ENCODE results near the gene OR52W1. TPM values are rescaled to one million over a fixed set of nuclear protein-coding genes. Genes with fewer than 3 reads are reported as not detected.
A peak's percentile ranks its signal among the peaks of the same experiment; 100 is the strongest.

The OR52W1 gene
- total and polyA plus RNA-seq, 5 donors from 2014 or later, result not detected

- Mint-ChIP-seq H3K36me3 (peaks cover 43% of the 10 kb centered on the region), H3K9me3 (no peaks in the 10 kb centered on the region), H3K27ac (no peak overlapping the region), H3K4me3 (no peak overlapping the region), H3K27me3 (no peaks in the 10 kb centered on the region), H3K4me1 (peaks cover 5 to 24% (median 8%) of the 10 kb centered on the region in 4 donors)
- no peaks in the 10 kb centered on the region for H3K4me1 ChIP-seq (ENCODE audit: control insufficient read depth, insufficient read depth, low read length, poor library complexity, severe bottlenecking)
- ATAC-seq (ENCODE audit: low read depth in 2 of 2), result no peak
- no peak overlapping the region for H3K4me3 ChIP-seq (ENCODE audit: low read depth, low read length)
- peaks cover 73% of the 10 kb centered on the region for H3K36me3 ChIP-seq (ENCODE audit: control insufficient read depth, insufficient read depth, low read length)
- no peak for DNase-seq
- no peaks in the 10 kb centered on the region for H3K27me3 ChIP-seq (ENCODE audit: control insufficient read depth, insufficient read depth, low read length)
- H3K9me3 ChIP-seq (ENCODE audit: control insufficient read depth in 2 of 2, low read length in 2 of 2), result no peaks in the 10 kb centered on the region
- H3K27ac ChIP-seq (ENCODE audit: insufficient read depth, low read length, poor library complexity, severe bottlenecking), result no peak overlapping the region
Measured at GRCh38 chr11:6217722-6218121, 18.7 kb downstream of the OR52W1 start.

GRCh38 chr11:6219359-6219758 is 20.3 kb downstream of the OR52W1 start:
- peaks cover 43% of the 10 kb centered on the region for H3K36me3 Mint-ChIP-seq
- ATAC-seq (ENCODE audit: low read depth in 2 of 2) (no peak), DNase-seq (no peak)
- no peak overlapping the region for H3K4me3 ChIP-seq (ENCODE audit: low read depth, low read length)
- H3K27ac Mint-ChIP-seq, result peak overlapping the region in 1 of 3 donors; percentile 21
- H3K27ac ChIP-seq (ENCODE audit: insufficient read depth, low read length, poor library complexity, severe bottlenecking), result no peak overlapping the region
- H3K4me3 Mint-ChIP-seq, result no peak overlapping the region
- no peaks in the 10 kb centered on the region for H3K4me1 ChIP-seq (ENCODE audit: control insufficient read depth, insufficient read depth, low read length, poor library complexity, severe bottlenecking)
- H3K4me1 Mint-ChIP-seq, result peaks cover 5 to 24% (median 8%) of the 10 kb centered on the region in 4 donors
- H3K27me3 ChIP-seq (ENCODE audit: control insufficient read depth, insufficient read depth, low read length), result no peaks in the 10 kb centered on the region
- no peaks in the 10 kb centered on the region for H3K27me3 Mint-ChIP-seq
- H3K9me3 Mint-ChIP-seq, result no peaks in the 10 kb centered on the region
- H3K36me3 ChIP-seq (ENCODE audit: control insufficient read depth, insufficient read depth, low read length), result peaks cover 79% of the 10 kb centered on the region
- H3K9me3 ChIP-seq (ENCODE audit: control insufficient read depth in 2 of 2, low read length in 2 of 2), result no peaks in the 10 kb centered on the region

- Histone ChIP-seq H3K36me3 (ENCODE audit: control insufficient read depth, insufficient read depth, low read length) (peaks cover 54% of the 10 kb centered on the region), H3K4me1 (ENCODE audit: control insufficient read depth, insufficient read depth, low read length, poor library complexity, severe bottlenecking) (no peaks in the 10 kb centered on the region), H3K9me3 (ENCODE audit: control insufficient read depth in 2 of 2, low read length in 2 of 2) (no peaks in the 10 kb centered on the region), H3K27me3 (ENCODE audit: control insufficient read depth, insufficient read depth, low read length) (no peaks in the 10 kb centered on the region), H3K4me3 (ENCODE audit: low read depth, low read length) (no peak overlapping the region), H3K27ac (ENCODE audit: insufficient read depth, low read length, poor library complexity, severe bottlenecking) (no peak overlapping the region)
- DNase-seq (no peak), ATAC-seq (ENCODE audit: low read depth in 2 of 2) (no peak)
- Mint-ChIP-seq H3K4me1 (peaks cover 29 to 42% (median 33%) of the 10 kb centered on the region in 4 donors), H3K36me3 (peaks cover 42% of the 10 kb centered on the region), H3K27me3 (no peaks in the 10 kb centered on the region), H3K9me3 (no peaks in the 10 kb centered on the region), H3K4me3 (peak overlapping the region in 1 of 4 donors; percentile 25), H3K27ac (no peak overlapping the region)
Measured at GRCh38 chr11:6223854-6224253, 24.8 kb downstream of the OR52W1 start.

GRCh38 chr11:6224421-6224820 is 25.4 kb downstream of the OR52W1 start:
- H3K27me3 ChIP-seq (ENCODE audit: control insufficient read depth, insufficient read depth, low read length), result no peaks in the 10 kb centered on the region
- no peak overlapping the region for H3K4me3 Mint-ChIP-seq
- H3K4me1 Mint-ChIP-seq, result peaks cover 28 to 44% (median 32%) of the 10 kb centered on the region in 4 donors
- H3K36me3 ChIP-seq (ENCODE audit: control insufficient read depth, insufficient read depth, low read length), result peaks cover 49% of the 10 kb centered on the region
- no peak overlapping the region for H3K27ac ChIP-seq (ENCODE audit: insufficient read depth, low read length, poor library complexity, severe bottlenecking)
- no peaks in the 10 kb centered on the region for H3K9me3 Mint-ChIP-seq
- H3K9me3 ChIP-seq (ENCODE audit: control insufficient read depth in 2 of 2, low read length in 2 of 2), result no peaks in the 10 kb centered on the region
- ATAC-seq (ENCODE audit: low read depth in 2 of 2) (no peak), DNase-seq (no peak)
- H3K27me3 Mint-ChIP-seq, result no peaks in the 10 kb centered on the region
- H3K36me3 Mint-ChIP-seq, result peaks cover 37% of the 10 kb centered on the region
- H3K4me1 ChIP-seq (ENCODE audit: control insufficient read depth, insufficient read depth, low read length, poor library complexity, severe bottlenecking), result no peaks in the 10 kb centered on the region
- H3K27ac Mint-ChIP-seq, result peak overlapping the region in 1 of 3 donors; percentile 5
- no peak overlapping the region for H3K4me3 ChIP-seq (ENCODE audit: low read depth, low read length)

- H3K4me1 ChIP-seq (ENCODE audit: control insufficient read depth, insufficient read depth, low read length, poor library complexity, severe bottlenecking), result peaks cover 3% of the 10 kb centered on the region
- H3K27ac ChIP-seq (ENCODE audit: insufficient read depth, low read length, poor library complexity, severe bottlenecking), result no peak overlapping the region
- H3K27ac Mint-ChIP-seq, result peak overlapping the region in 1 of 3 donors; percentile 5
- DNase-seq, result no peak
- H3K9me3 Mint-ChIP-seq, result no peaks in the 10 kb centered on the region
- H3K4me3 ChIP-seq (ENCODE audit: low read depth, low read length), result no peak overlapping the region
- H3K4me1 Mint-ChIP-seq, result peaks cover 24 to 44% (median 37%) of the 10 kb centered on the region in 4 donors
- H3K36me3 ChIP-seq (ENCODE audit: control insufficient read depth, insufficient read depth, low read length), result peaks cover 43% of the 10 kb centered on the region
- H3K27me3 ChIP-seq (ENCODE audit: control insufficient read depth, insufficient read depth, low read length), result no peaks in the 10 kb centered on the region
- no peak for ATAC-seq (ENCODE audit: low read depth in 2 of 2)
- no peaks in the 10 kb centered on the region for H3K27me3 Mint-ChIP-seq
- no peak overlapping the region for H3K4me3 Mint-ChIP-seq
- H3K36me3 Mint-ChIP-seq, result peaks cover 32% of the 10 kb centered on the region
- H3K9me3 ChIP-seq (ENCODE audit: control insufficient read depth in 2 of 2, low read length in 2 of 2), result no peaks in the 10 kb centered on the region
Measured at GRCh38 chr11:6225024-6225423, 26.0 kb downstream of the OR52W1 start.

GRCh38 chr11:6225896-6226295 is 26.9 kb downstream of the OR52W1 start:
- no peak overlapping the region for H3K4me3 Mint-ChIP-seq
- no peaks in the 10 kb centered on the region for H3K27me3 ChIP-seq (ENCODE audit: control insufficient read depth, insufficient read depth, low read length)
- H3K27me3 Mint-ChIP-seq, result no peaks in the 10 kb centered on the region
- ATAC-seq (ENCODE audit: low read depth in 2 of 2) (no peak), DNase-seq (no peak)
- no peak overlapping the region for H3K4me3 ChIP-seq (ENCODE audit: low read depth, low read length)
- peaks cover 35% of the 10 kb centered on the region for H3K36me3 ChIP-seq (ENCODE audit: control insufficient read depth, insufficient read depth, low read length)
- H3K4me1 Mint-ChIP-seq, result peaks cover 24 to 46% (median 43%) of the 10 kb centered on the region in 4 donors
- no peak overlapping the region for H3K27ac ChIP-seq (ENCODE audit: insufficient read depth, low read length, poor library complexity, severe bottlenecking)
- H3K27ac Mint-ChIP-seq, result peak overlapping the region in 1 of 3 donors; percentile 2
- H3K9me3 ChIP-seq (ENCODE audit: control insufficient read depth in 2 of 2, low read length in 2 of 2), result no peaks in the 10 kb centered on the region
- no peaks in the 10 kb centered on the region for H3K9me3 Mint-ChIP-seq
- peaks cover 5% of the 10 kb centered on the region for H3K4me1 ChIP-seq (ENCODE audit: control insufficient read depth, insufficient read depth, low read length, poor library complexity, severe bottlenecking)
- H3K36me3 Mint-ChIP-seq, result peaks cover 26% of the 10 kb centered on the region

GRCh38 chr11:6228520-6228919 is 29.5 kb downstream of the OR52W1 start:
- Mint-ChIP-seq H3K4me1 (peaks cover 24 to 59% (median 56%) of the 10 kb centered on the region in 4 donors), H3K27ac (no peak overlapping the region), H3K9me3 (no peaks in the 10 kb centered on the region), H3K4me3 (peak overlapping the region in 1 of 4 donors; percentile 26), H3K36me3 (peaks cover 15% of the 10 kb centered on the region), H3K27me3 (no peaks in the 10 kb centered on the region)
- peaks cover 6% of the 10 kb centered on the region for H3K4me1 ChIP-seq (ENCODE audit: control insufficient read depth, insufficient read depth, low read length, poor library complexity, severe bottlenecking)
- peaks cover 11% of the 10 kb centered on the region for H3K36me3 ChIP-seq (ENCODE audit: control insufficient read depth, insufficient read depth, low read length)
- no peaks in the 10 kb centered on the region for H3K9me3 ChIP-seq (ENCODE audit: control insufficient read depth in 2 of 2, low read length in 2 of 2)
- no peak overlapping the region for H3K4me3 ChIP-seq (ENCODE audit: low read depth, low read length)
- H3K27me3 ChIP-seq (ENCODE audit: control insufficient read depth, insufficient read depth, low read length), result no peaks in the 10 kb centered on the region
- DNase-seq, result no peak
- H3K27ac ChIP-seq (ENCODE audit: insufficient read depth, low read length, poor library complexity, severe bottlenecking), result no peak overlapping the region
- ATAC-seq (ENCODE audit: low read depth in 2 of 2), result no peak

GRCh38 chr11:6229911-6230310 is 30.9 kb downstream of the OR52W1 start:
- Histone ChIP-seq H3K4me3 (ENCODE audit: low read depth, low read length) (no peak overlapping the region), H3K27ac (ENCODE audit: insufficient read depth, low read length, poor library complexity, severe bottlenecking) (no peak overlapping the region), H3K4me1 (ENCODE audit: control insufficient read depth, insufficient read depth, low read length, poor library complexity, severe bottlenecking) (peaks cover 14% of the 10 kb centered on the region), H3K27me3 (ENCODE audit: control insufficient read depth, insufficient read depth, low read length) (no peaks in the 10 kb centered on the region), H3K9me3 (ENCODE audit: control insufficient read depth in 2 of 2, low read length in 2 of 2) (no peaks in the 10 kb centered on the region), H3K36me3 (ENCODE audit: control insufficient read depth, insufficient read depth, low read length) (no peaks in the 10 kb centered on the region)
- peaks cover 24 to 69% (median 61%) of the 10 kb centered on the region in 4 donors for H3K4me1 Mint-ChIP-seq
- H3K36me3 Mint-ChIP-seq, result peaks cover 11% of the 10 kb centered on the region
- H3K9me3 Mint-ChIP-seq, result no peaks in the 10 kb centered on the region
- DNase-seq (peak in 1 of 3 donors; percentile 48), ATAC-seq (ENCODE audit: low read depth in 2 of 2) (no peak)
- H3K4me3 Mint-ChIP-seq, result peak overlapping the region in 1 of 4 donors; percentile 24
- H3K27me3 Mint-ChIP-seq, result no peaks in the 10 kb centered on the region
- peak overlapping the region in 1 of 3 donors; percentile 21 for H3K27ac Mint-ChIP-seq

Measured in CD4-positive, CD25-positive, alpha-beta regulatory T cell (primary cell).